K562 (cell line): ENCODE measurements around the gene BATF.

Experiments
- BHLHE40 ChIP-seq: IDR thresholded peaks from 2 replicates; pipeline ENCODE4 v1.6.1; 2011; ENCODE audit warnings: low read length, improper control_type of control experiment
- CCAR2 ChIP-seq: fragments of 200-400 bp; formaldehyde crosslinking; IDR thresholded peaks from 2 replicates; pipeline ENCODE4 v1.6.1; 2017; ENCODE audit warnings: mild to moderate bottlenecking, low read depth, low read length
- ELF1 ChIP-seq: fragments of 200-800 bp; sonication (Bioruptor generic); IDR thresholded peaks from 2 replicates; pipeline ENCODE4 v1.6.1; 2016; ENCODE audit warnings: missing genetic modification characterization, missing compliant biosample characterization
- EP300 ChIP-seq: IDR thresholded peaks from 2 replicates; pipeline ENCODE4 v1.6.1; 2012; ENCODE audit warnings: low read length, improper control_type of control experiment
- FOSL1 ChIP-seq: fragments of 200-800 bp; sonication (Bioruptor generic); conservative IDR thresholded peaks from 2 replicates; pipeline ENCODE4 v1.6.1; 2016; ENCODE audit warnings: missing genetic modification characterization, missing compliant biosample characterization
- GATA2 ChIP-seq: sonication (generic); formaldehyde crosslinking; IDR thresholded peaks from 2 replicates; pipeline ENCODE4 v1.4.0; 2020; ENCODE audit warnings: mild to moderate bottlenecking, missing genetic modification reagents
- NUFIP1 ChIP-seq: fragments of 450-650 bp; IDR thresholded peaks from 2 replicates; pipeline ENCODE4 v1.6.1; 2018; ENCODE audit not compliant: partially characterized antibody
- SMARCE1 ChIP-seq: fragments of 450-650 bp; IDR thresholded peaks from 2 replicates; pipeline ENCODE4 v1.7.1; 2016; ENCODE audit warnings: mild to moderate bottlenecking
- TCF7L2 ChIP-seq: fragments of 150-350 bp; IDR thresholded peaks from 2 replicates; pipeline ENCODE4 v1.6.1; 2016; ENCODE audit warnings: low read depth, mild to moderate bottlenecking, low read length, moderate library complexity
- ZNF134 ChIP-seq: fragments of 250-450 bp; sonication (Bioruptor Pico); conservative IDR thresholded peaks from 2 replicates; pipeline ENCODE4 v1.4.0; 2020
- ZNF174 ChIP-seq: fragments of 250-450 bp; sonication (Bioruptor Pico); IDR thresholded peaks from 2 replicates; pipeline ENCODE4 v1.4.0; 2020; ENCODE audit warnings: mild to moderate bottlenecking
- TF ChIP-seq, protein P1 (sequence below), 3 experiments: IDR thresholded peaks in 2 of 3; conservative IDR thresholded peaks in 1 of 3; 2 replicates each; pipeline ENCODE4 v1.5.1; 2011 to 2012; ENCODE audit warnings: low read length in 3 of 3, mild to moderate bottlenecking in 3 of 3, control low read depth in 2 of 3, improper control_type of control experiment in 1 of 3, inconsistent platforms in 1 of 3, low read depth in 1 of 3, mixed read lengths in 1 of 3, moderate library complexity in 1 of 3; ENCODE audit not compliant: insufficient read depth in 2 of 3
- TF ChIP-seq, protein P2 (sequence below): sonication (generic); formaldehyde crosslinking; IDR thresholded peaks from 2 replicates; pipeline ENCODE4 v1.8.1; 2023; ENCODE audit warnings: mild to moderate bottlenecking, missing genetic modification reagents

DNA sequence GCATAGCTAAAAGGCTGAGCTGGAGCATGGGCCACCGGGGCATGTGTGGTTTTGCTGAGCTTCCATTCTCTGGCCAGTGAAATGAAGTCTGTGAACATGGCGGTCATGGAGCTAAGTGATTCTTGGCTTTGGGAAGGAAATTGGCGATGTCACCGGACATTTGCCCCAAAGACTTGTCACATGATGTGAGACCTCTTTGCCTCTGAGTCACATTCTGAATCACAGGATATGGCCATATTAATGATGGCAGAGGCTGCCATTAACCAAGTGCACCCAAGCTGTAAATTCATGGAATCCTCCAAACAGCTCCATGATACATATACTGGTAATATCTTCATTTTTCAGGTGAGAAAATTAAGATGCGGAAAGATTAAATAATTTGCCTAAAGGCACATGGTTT, 27.4 kb upstream of the BATF start:
- TF ChIP-seq EP300, result no peak
- no peak for TF ChIP-seq ELF1 (tag)
- TF ChIP-seq, protein P1, sequence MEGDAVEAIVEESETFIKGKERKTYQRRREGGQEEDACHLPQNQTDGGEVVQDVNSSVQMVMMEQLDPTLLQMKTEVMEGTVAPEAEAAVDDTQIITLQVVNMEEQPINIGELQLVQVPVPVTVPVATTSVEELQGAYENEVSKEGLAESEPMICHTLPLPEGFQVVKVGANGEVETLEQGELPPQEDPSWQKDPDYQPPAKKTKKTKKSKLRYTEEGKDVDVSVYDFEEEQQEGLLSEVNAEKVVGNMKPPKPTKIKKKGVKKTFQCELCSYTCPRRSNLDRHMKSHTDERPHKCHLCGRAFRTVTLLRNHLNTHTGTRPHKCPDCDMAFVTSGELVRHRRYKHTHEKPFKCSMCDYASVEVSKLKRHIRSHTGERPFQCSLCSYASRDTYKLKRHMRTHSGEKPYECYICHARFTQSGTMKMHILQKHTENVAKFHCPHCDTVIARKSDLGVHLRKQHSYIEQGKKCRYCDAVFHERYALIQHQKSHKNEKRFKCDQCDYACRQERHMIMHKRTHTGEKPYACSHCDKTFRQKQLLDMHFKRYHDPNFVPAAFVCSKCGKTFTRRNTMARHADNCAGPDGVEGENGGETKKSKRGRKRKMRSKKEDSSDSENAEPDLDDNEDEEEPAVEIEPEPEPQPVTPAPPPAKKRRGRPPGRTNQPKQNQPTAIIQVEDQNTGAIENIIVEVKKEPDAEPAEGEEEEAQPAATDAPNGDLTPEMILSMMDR (IDR thresholded peaks at IDR 0.05 in 2 of 3, conservative IDR thresholded peaks at IDR 0.05 in 1 of 3; ENCODE audit: insufficient read depth in 2 of 3, low read depth in 1 of 3, low read length in 3 of 3), result no peak
- TF ChIP-seq BHLHE40, result no peak
- peak; percentile 67 for TF ChIP-seq FOSL1 (tag)
- no peak for TF ChIP-seq CCAR2
- no peak for TF ChIP-seq NUFIP1
- TF ChIP-seq ZNF134 (CRISPR knock-in tag), result no peak
- TF ChIP-seq TCF7L2, result no peak
- TF ChIP-seq SMARCE1, result no peak
- TF ChIP-seq ZNF174 (CRISPR knock-in tag), result no peak
- no peak for TF ChIP-seq GATA2 (CRISPR knock-in tag)
- TF ChIP-seq, protein P2, sequence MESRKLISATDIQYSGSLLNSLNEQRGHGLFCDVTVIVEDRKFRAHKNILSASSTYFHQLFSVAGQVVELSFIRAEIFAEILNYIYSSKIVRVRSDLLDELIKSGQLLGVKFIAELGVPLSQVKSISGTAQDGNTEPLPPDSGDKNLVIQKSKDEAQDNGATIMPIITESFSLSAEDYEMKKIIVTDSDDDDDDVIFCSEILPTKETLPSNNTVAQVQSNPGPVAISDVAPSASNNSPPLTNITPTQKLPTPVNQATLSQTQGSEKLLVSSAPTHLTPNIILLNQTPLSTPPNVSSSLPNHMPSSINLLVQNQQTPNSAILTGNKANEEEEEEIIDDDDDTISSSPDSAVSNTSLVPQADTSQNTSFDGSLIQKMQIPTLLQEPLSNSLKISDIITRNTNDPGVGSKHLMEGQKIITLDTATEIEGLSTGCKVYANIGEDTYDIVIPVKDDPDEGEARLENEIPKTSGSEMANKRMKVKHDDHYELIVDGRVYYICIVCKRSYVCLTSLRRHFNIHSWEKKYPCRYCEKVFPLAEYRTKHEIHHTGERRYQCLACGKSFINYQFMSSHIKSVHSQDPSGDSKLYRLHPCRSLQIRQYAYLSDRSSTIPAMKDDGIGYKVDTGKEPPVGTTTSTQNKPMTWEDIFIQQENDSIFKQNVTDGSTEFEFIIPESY, result no peak
